K562 (cell line): ENCODE results near the gene BNIPL. TPM values are rescaled to one million over a fixed set of nuclear protein-coding genes. Genes with fewer than 3 reads are reported as not detected.

Experiments used
- ATAC-seq: fragments of 200-7000 bp; cut with Tn5 transposase; 3 replicates; pipeline ENCODE4 v1.9.1; 2020; ENCODE audit warnings: moderate library complexity
- BruUV-seq: library from RNA; stranded (reverse); fragments of 400-500 nt; replicated peaks from 2 replicates; lab custom pipeline; 2021; lab: Mats Ljungman, UMichigan
- CTCF ChIA-PET: fragments of 300-600 bp; formaldehyde crosslinking; extraction: SDS; loops from one replicate; lab custom pipeline; 2021; ENCODE audit warnings: low intra/inter-chr PET ratio; lab: Yijun Ruan, JAX
- POLR2A ChIA-PET: fragments of 300-600, 350-650 bp; sonication (Branson Sonifier 250); formaldehyde crosslinking; extraction: SDS; loops from one replicate; lab custom pipeline; 2021; ENCODE audit warnings: antibody characterized with exemption, inconsistent platforms; lab: Yijun Ruan, JAX
- DNase-seq, 4 experiments: peaks; one replicate each; pipeline versions ENCODE4 v3.0.0 to v3.0.0-alpha.2; 2011 to 2018; ENCODE audit warnings: low spot score in 3 of 4, mixed read lengths in 3 of 4; ENCODE audit errors: extremely low read depth in 1 of 4
- FAIRE-seq: peaks from 2 replicates; lab custom pipeline; 2011; peaks lifted over from hg19 to GRCh38; lab: Jason Lieb, UNC
- H2AFZ ChIP-seq: 2 replicates; pipeline ENCODE4 v1.6.0; 2011; ENCODE audit warnings: low read depth, low read length, control low read depth, inconsistent platforms
- H3K27ac ChIP-seq: fragments of 200-600 bp; 3 replicates; pipeline ENCODE4 v1.8.0; 2011; ENCODE audit warnings: low read depth, mild to moderate bottlenecking, control low read depth, inconsistent platforms, low read length, moderate library complexity, mixed read lengths; ENCODE audit errors: extremely low read depth
- H3K27me3 ChIP-seq, 2 experiments: fragments of 300-600 bp in 1 of 2; 2 replicates in 1 of 2; 3 replicates in 1 of 2; pipeline versions ENCODE4 v1.6.0 to v1.8.0; 2011; ENCODE audit warnings: inconsistent platforms in 2 of 2, low read length in 2 of 2, mild to moderate bottlenecking in 1 of 2, mixed read lengths in 1 of 2, moderate library complexity in 1 of 2; ENCODE audit not compliant: control insufficient read depth in 2 of 2, insufficient read depth in 2 of 2
- H3K36me3 ChIP-seq: fragments of 300-600 bp; 3 replicates; pipeline ENCODE4 v1.8.0; 2011; ENCODE audit warnings: mild to moderate bottlenecking, low read length, inconsistent platforms; ENCODE audit not compliant: control insufficient read depth, insufficient read depth
- H3K4me1 ChIP-seq, 2 experiments: fragments of 200-600 bp in 1 of 2; replicated peaks in 1 of 2; 2 replicates in 1 of 2; 3 replicates in 1 of 2; pipeline versions ENCODE4 v1.5.1 to v1.8.0; 2011; ENCODE audit warnings: inconsistent platforms in 2 of 2, low read length in 2 of 2, mild to moderate bottlenecking in 1 of 2, mixed read lengths in 1 of 2, moderate library complexity in 1 of 2; ENCODE audit not compliant: control insufficient read depth in 2 of 2, insufficient read depth in 2 of 2
- H3K4me2 ChIP-seq: 2 replicates; pipeline ENCODE4 v1.6.1; 2011; ENCODE audit warnings: low read length, control low read depth, inconsistent platforms, mixed read lengths; ENCODE audit not compliant: insufficient read depth
- H3K4me3 ChIP-seq: fragments of 200-600 bp; sonication (generic), shearing (Covaris generic); 2 replicates; pipeline ENCODE4 v1.5.1; 2016; ENCODE audit warnings: control low read depth, inconsistent platforms
- H3K79me2 ChIP-seq: fragments of 200-600 bp; 3 replicates; pipeline ENCODE4 v1.8.0; 2011; ENCODE audit warnings: low read length, inconsistent platforms; ENCODE audit not compliant: control insufficient read depth, insufficient read depth
- H3K9ac ChIP-seq, 2 experiments: 2 replicates each; pipeline versions ENCODE4 v1.6.0 to v1.6.1; 2011; ENCODE audit warnings: low read depth in 2 of 2, low read length in 2 of 2, control low read depth in 1 of 2, inconsistent platforms in 1 of 2, mild to moderate bottlenecking in 1 of 2, mixed read lengths in 1 of 2; ENCODE audit not compliant: insufficient read depth in 1 of 2
- H3K9me1 ChIP-seq: one replicate; pipeline ENCODE4 v1.6.0; 2011; ENCODE audit warnings: inconsistent platforms, mild to moderate bottlenecking, low read length, moderate library complexity; ENCODE audit not compliant: control insufficient read depth, insufficient read depth
- H3K9me3 ChIP-seq: replicated peaks from 2 replicates; pipeline ENCODE4 v1.5.1; 2011; ENCODE audit warnings: low read depth, low read length, inconsistent platforms; ENCODE audit not compliant: control insufficient read depth, insufficient read depth
- H4K20me1 ChIP-seq: replicated peaks from 2 replicates; pipeline ENCODE4 v1.6.1; 2011; ENCODE audit warnings: low read length, inconsistent platforms, mixed read lengths; ENCODE audit not compliant: control insufficient read depth, insufficient read depth
- MYBL2 ChIP-seq, 2 experiments: fragments of 450-650 bp in 1 of 2; sonication (generic) in 1 of 2; formaldehyde crosslinking in 1 of 2; IDR thresholded peaks; 2 replicates each; pipeline versions ENCODE4 v1.6.1 to v1.8.1; 2017 to 2022; ENCODE audit warnings: borderline replicate concordance in 1 of 2, inconsistent platforms in 1 of 2, low read depth in 1 of 2, mild to moderate bottlenecking in 1 of 2, missing genetic modification reagents in 1 of 2, moderate library complexity in 1 of 2
- WGBS: fragments of 100-300 bp; shearing (Covaris generic); methylation state at CpG from one replicate; pipeline ENCODE4 v1.1.6; 2016; ENCODE audit warnings: low coverage, mixed read lengths; ENCODE audit not compliant: insufficient coverage; ENCODE audit errors: missing lambda C conversion rate; 5-methylcytosine and 5-hydroxymethylcytosine counted together
- in situ Hi-C: fragments of 300-500 bp; cut with MboI; formaldehyde crosslinking; loops from 4 replicates; pipeline ENCODE4 v1.15.0; 2018; ENCODE audit warnings: inconsistent platforms, mixed read lengths
- intact Hi-C: fragments of 100-400 bp; cut with micrococcal nuclease; formaldehyde crosslinking; loops from 2 replicates; pipeline ENCODE4 v1.14.2; 2022
- polyA plus RNA-seq, 8 experiments: library from polyadenylated mRNA; depleted of rRNA in 4 of 8; stranded (reverse) in 5 of 8; unstranded in 3 of 8; fragments of >200 nt; fragmentation: Nextera tagmentation in 2 of 8; fragmentation: Illumina TruSeq in 1 of 8; extraction: Ambion mirVana in 2 of 8; extraction: Trizol in 1 of 8; gene quantifications; 2 replicates each; pipeline versions ENCODE4 v1.2.1 to v1.2.3, GENCODE V29; 2011 to 2014; ENCODE audit warnings: inconsistent platforms in 1 of 8, missing spikeins in 1 of 8
- total RNA-seq, 7 experiments: library from RNA; depleted of rRNA in 6 of 7; stranded (reverse); fragments of >200 nt in 6 of 7; fragmentation: Illumina TruSeq in 2 of 7; extraction: Trizol in 2 of 7; gene quantifications; 2 replicates each; pipeline versions ENCODE4 v1.2.1 to v1.2.3, GENCODE V29; 2011 to 2021; ENCODE audit warnings: low replicate concordance in 1 of 7
- TF ChIP-seq, protein P1 (sequence below): sonication (generic); formaldehyde crosslinking; IDR thresholded peaks from 2 replicates; pipeline ENCODE4 v1.8.0; 2022; ENCODE audit warnings: mild to moderate bottlenecking, missing genetic modification reagents

BNIPL gene
- total and polyA plus RNA-seq, 9 of the 15 experiments (the other 6 are each of a cell fraction or from before 2014, with no cell fraction given) = 0.08 to 1.4 (median 0.68) TPM

- DNase-seq (no peak), ATAC-seq (no peak), FAIRE-seq (no peak)
- no peaks in the 10 kb centered on the region for H3K27me3 ChIP-seq
- no peak overlapping the region for H3K4me2 ChIP-seq
- H3K79me2 ChIP-seq = no peaks in the 10 kb centered on the region
- WGBS = 49% methylated on average over 5 of the region's 5 CpGs
- peaks cover 42 to 53% of the 10 kb centered on the region in 2 experiments for H3K4me1 ChIP-seq
- ChIA-PET POLR2A (interaction anchor here (0.8 to 1.8 kb wide), 3 partner anchors 8 to 50 kb away, joined by 4 to 7 read pairs (median 4); partner anchors contain the start of gene MINDY1), CTCF (no interaction called here)
- no peak overlapping the region for H3K27ac ChIP-seq
- in situ Hi-C loops = loop anchor here (5.0 to 10.0 kb wide), 2 partner anchors 433 to 741 kb away; partner anchors contain the start of gene CA14
- H4K20me1 ChIP-seq = no peaks in the 10 kb centered on the region
- no TSS peak for BruUV-seq
- no peak overlapping the region for H3K9ac ChIP-seq
- no peak overlapping the region for H2AFZ ChIP-seq
- intact Hi-C loops = loop anchor here (5.0 to 10.0 kb wide), 3 partner anchors 163 to 741 kb away; partner anchors contain the start of gene CA14
- TF ChIP-seq MYBL2 (IDR thresholded peaks at IDR 0.05; ENCODE audit: low read depth) (no peak), MYBL2 (CRISPR knock-in tag; IDR thresholded peaks at IDR 0.05; ENCODE audit: borderline replicate concordance) (no peak)
- TF ChIP-seq, protein P1, sequence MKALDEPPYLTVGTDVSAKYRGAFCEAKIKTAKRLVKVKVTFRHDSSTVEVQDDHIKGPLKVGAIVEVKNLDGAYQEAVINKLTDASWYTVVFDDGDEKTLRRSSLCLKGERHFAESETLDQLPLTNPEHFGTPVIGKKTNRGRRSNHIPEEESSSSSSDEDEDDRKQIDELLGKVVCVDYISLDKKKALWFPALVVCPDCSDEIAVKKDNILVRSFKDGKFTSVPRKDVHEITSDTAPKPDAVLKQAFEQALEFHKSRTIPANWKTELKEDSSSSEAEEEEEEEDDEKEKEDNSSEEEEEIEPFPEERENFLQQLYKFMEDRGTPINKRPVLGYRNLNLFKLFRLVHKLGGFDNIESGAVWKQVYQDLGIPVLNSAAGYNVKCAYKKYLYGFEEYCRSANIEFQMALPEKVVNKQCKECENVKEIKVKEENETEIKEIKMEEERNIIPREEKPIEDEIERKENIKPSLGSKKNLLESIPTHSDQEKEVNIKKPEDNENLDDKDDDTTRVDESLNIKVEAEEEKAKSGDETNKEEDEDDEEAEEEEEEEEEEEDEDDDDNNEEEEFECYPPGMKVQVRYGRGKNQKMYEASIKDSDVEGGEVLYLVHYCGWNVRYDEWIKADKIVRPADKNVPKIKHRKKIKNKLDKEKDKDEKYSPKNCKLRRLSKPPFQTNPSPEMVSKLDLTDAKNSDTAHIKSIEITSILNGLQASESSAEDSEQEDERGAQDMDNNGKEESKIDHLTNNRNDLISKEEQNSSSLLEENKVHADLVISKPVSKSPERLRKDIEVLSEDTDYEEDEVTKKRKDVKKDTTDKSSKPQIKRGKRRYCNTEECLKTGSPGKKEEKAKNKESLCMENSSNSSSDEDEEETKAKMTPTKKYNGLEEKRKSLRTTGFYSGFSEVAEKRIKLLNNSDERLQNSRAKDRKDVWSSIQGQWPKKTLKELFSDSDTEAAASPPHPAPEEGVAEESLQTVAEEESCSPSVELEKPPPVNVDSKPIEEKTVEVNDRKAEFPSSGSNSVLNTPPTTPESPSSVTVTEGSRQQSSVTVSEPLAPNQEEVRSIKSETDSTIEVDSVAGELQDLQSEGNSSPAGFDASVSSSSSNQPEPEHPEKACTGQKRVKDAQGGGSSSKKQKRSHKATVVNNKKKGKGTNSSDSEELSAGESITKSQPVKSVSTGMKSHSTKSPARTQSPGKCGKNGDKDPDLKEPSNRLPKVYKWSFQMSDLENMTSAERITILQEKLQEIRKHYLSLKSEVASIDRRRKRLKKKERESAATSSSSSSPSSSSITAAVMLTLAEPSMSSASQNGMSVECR (CRISPR knock-in tag) = 0 out of 2 replicates have a peak, but pooled peaks have one; percentile 10
- H3K9me3 ChIP-seq = no peaks in the 10 kb centered on the region
- H3K4me3 ChIP-seq = no peak overlapping the region
- peaks cover 11% of the 10 kb centered on the region; the same call in 2 of the 3 replicates for H3K36me3 ChIP-seq
- H3K9me1 ChIP-seq = no peaks in the 10 kb centered on the region
These were observed 38.4 kb upstream of the BNIPL start for GRCh38 chr1:150997949-150998348.
